IPS-NIHi7 (cell line): Measurements from ENCODE around the gene TBL1X.
"Not testable (repeated sequence)": the region's sequence is repeated elsewhere in the genome, so short reads cannot be mapped to it uniquely, and the experiment has no call there.

ENCODE experiments used
- DNase-seq: peaks from one replicate; pipeline ENCODE4 v3.0.0; 2012; ENCODE audit warnings: mixed read lengths; ENCODE audit errors: extremely low spot score

The TBL1X gene

DNA sequence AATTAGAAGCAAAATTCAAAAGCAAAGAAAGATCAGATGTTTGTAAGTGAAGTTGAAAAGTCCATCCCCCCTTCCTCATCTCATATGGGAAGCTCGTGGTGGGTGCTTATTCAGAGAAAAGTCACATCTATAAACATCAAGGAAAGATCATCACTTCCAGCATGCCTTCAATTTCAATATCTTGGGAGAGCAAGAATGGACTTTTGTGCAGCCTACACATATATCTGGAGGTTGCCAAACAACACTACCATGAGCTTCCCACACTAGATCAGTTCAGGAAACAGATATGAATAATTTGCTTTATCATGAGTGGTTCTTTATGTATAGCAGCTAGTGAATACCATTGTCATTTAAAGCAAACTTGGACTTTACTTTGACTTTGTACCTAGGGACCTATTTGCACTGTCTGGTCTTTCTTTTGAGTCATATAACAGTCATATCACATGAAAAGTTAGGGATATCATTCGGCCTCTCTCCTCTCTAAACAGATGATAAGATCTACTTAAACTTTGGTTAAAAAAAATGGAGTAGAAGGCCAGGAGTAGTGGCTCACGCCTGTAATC, 5.6 kb upstream of the TBL1X start:
- DNase-seq = no peak

- DNase-seq = no peak
These were observed 3.8 kb upstream of the TBL1X start for GRCh38 chrX:9461087-9461486.

DNA sequence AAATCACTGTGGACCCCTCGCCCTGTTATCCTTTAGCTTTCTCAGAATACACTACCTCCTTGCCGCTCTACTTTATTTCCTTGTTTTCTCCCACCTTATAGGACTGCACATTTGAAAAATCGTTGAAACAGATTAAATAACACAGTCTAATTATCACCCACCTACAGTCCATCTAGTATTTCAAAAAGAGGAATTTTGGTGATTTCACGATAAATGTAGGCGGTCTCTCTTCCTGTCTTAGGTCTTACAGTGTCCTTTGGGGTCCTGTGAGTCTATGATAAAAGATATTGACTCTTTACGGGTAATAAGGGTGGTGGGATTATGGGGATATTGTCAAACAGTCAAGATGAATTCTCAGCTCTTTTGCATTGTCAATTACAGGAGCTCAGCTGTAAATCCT, 2.4 kb upstream of the TBL1X start:
- no peak for DNase-seq

GRCh38 chrX:9465380-9466123, 694 bp downstream of the TBL1X start:
- no peak for DNase-seq

DNA sequence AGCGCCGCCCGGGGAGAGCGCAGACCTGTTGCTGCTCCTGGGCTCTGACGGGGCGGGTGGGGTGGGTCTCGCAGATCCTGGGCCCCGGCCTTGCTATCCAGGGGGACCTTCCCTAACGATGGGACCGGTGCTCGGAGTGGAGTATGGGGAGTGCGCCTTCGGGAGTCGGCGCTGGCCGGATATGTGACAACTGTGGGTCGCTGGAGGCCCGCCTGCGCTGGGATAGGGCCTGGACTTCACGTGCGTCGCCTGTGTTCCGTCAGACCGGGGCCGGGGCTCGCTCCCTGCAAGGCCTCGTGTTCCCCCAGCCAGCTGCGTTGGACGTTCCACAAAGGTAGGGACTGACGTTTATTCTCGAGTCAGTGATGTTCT, 1.3 kb downstream of the TBL1X start:
- DNase-seq = no peak

DNA sequence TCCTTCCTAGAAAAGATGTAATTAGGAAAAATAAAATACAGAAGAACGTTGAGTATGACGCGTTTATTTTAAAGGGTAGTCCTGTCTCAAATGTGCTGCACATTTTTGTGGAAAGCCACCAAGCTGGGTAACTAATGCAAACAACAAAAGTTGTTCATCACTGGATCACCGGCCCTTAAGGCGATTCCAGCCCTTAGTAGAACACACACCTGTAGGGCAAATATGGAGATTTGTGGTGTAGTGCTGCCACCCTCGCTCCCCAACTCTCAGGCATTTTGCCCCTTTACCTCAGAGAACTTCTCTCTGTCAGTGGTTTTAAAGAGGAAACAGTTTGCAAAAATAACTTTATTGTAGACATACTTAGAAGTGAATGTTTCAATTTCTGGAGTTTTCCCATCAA, 1.9 kb downstream of the TBL1X start:
- no peak for DNase-seq

- DNase-seq = no peak
These were observed 2.3 kb downstream of the TBL1X start for GRCh38 chrX:9467146-9467545.

- DNase-seq = no peak
These were observed 2.9 kb downstream of the TBL1X start for GRCh38 chrX:9467751-9468150.

DNA sequence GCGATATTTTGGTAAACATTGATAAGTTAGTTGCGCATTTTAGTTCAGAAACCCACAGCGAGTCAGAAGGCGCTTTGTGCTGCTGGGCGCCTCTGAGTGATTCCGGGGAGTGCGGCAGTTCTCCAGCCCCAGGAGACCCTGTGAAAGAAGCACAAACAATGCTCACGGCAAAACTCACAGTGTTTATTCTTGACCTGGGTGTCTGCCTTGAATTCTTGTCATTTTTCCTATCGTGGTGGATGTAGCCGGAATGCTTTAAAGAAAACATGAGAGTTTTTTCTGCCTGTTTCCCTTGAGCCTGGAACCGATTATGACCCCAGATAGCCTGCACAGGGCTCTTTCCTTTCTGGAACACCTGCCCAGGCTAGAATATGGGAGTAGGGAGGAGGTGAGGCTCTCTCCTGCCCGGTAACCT, 6.7 kb downstream of the TBL1X start:
- no peak for DNase-seq

DNA sequence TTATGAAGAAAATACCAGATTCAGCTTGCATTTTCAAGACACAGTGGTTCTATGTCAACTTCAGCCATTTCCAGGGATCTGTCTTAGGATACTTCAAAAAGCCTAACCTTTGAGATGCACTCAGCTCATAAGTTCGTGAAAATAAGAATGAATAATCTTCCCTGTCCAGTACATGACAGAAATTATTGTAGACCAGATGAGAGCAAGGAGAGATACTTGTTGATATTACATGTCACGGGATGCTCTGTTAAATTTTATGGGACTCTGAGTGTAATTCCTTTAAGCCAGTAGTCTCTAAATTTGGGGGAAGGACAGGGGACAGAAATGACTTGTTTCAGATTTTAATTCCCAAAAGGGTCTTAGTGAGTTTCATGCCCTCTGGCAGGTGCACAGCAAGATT, 8.8 kb downstream of the TBL1X start:
- no peak for DNase-seq

DNA sequence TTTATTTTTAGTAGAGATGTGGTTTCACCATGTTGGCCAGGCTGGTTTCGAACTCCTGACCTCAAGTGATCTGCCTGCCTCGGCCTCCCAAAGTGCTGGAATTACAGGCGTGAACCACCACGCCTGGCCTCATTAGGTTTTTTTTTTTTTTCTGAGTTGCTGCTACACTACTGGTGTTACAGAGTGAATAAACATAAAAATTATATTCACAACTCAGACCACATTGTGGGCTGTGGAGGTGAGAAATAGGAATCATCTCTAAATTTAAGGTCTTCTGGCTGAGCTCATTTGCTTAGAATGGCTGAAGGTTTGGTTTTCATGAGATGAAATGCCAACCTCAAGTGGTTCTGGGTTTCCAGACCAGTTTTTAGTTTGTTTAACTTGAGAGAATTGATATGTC, 10.6 kb downstream of the TBL1X start:
- DNase-seq = not testable (repeated sequence)

- no peak for DNase-seq
These were observed 11.1 kb downstream of the TBL1X start for GRCh38 chrX:9475984-9476383.

DNA sequence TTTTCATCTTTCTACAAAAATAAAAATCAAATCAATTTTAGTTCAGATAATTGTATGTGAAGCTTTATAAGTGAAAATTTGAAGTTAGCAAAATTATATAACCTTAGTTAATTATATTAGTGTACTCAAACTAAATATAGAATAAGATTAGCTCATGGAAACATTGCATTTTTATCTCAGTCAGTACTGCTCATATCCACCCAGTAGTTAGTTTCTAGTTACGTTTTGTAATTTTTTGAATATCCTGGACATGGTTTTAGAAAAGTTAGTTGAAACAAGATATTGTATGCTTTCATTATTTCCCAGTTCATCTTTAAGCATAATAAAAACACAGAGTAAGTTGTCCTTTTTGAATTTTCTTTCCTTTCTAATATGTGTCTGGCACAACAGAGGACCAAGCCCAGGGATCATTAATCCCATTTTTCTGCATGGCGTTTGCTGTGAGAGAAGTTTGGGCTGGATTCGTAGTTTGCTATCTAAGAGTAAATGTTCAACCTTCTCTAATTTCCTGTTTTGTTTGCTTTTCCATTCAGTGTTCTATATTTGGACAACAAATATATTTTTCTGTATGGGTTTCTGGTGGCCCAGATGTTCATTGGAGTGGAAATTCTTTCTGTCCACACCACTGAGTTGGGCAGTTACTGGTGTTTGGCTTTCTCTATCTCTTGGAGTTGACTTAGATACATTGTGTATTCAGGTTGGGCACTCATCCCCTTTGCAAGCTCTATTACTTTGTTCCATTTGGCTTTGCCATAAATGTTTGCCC, 12.1 kb downstream of the TBL1X start:
- no peak for DNase-seq

- no peak for DNase-seq
These were observed 17.6 kb downstream of the TBL1X start for GRCh38 chrX:9482408-9482807.

DNA sequence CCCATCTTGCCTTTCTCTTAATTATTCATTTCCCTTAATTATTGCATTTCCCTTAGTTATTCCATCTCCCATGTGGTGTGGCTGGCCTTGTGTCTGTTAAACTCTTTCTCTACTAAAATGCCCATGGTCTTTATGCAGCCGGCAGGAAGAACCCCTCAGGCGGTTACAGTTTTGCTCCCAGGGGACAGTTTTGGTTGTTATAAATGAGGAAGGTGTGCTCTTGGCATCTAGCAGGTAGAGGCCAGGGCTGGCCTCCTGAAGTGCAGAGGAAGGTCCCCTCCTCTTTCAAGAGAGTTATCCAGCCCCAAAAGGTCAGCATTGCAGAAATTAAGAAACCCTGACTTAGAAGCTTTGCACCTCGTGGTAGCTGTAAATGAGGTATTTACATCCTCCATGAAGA, 18.0 kb downstream of the TBL1X start:
- no peak for DNase-seq

- no peak for DNase-seq
These were observed 18.5 kb downstream of the TBL1X start for GRCh38 chrX:9483376-9483775.

GRCh38 chrX:9486786-9487387, 22.0 kb downstream of the TBL1X start:
- DNase-seq = no peak

DNA sequence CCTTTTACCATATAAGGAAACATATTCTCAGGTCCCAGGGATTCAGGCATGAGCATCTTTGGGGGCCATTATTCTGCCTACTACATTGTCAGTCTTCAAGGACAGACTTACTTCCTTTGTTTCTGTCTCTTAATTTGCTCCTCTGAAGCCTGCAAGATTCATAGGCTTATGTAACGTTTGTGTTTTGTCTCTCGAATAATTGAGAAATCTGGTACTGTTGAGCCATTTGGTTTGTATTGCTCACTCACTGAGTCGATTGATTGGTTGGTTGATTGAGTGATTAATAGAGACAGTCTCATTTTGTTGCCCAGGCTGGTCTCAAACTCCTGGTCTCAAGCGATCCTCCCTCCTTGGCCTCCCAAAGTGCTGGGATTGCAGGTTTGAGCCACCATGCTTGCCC, 23.7 kb downstream of the TBL1X start:
- DNase-seq = no peak

DNA sequence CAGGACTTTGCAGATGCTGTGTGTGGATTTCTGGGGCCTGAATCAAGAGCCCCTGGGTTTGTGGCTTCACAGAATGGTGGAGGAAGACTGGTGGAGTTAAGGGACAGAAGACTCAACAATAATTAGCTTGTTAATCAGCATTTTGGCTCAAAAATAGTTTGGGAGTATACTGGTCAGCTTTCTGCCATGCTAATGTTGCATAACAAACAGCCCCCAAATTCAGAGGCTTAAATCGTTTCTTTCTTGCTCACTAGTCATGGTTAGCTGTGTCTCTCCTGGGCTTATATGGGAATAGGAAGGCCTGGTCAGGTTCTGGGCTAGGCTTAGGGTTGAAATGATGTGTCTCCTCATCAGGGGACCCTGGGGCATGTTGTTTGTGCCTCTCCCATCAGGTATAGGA, 24.4 kb downstream of the TBL1X start:
- DNase-seq = no peak

DNA sequence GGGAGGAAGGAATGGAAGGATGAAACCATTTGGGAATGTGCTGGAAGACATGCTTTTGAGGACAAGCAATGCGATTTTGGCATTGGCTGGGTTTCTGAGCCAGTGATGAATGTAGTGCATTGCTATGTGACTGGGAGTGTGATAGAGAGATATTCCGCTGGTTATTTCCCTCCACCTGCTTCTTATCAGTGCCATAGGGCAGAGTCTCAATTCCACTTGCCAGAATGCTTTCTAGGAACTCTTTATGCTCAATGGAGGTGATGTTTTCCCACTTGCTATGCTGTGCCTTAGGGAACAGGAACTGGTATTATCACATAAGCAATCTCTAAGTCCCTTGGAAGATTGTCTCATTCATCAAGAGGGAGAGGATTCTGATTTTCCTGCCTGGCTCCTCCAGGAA, 28.0 kb downstream of the TBL1X start:
- DNase-seq = no peak

GRCh38 chrX:9493936-9494335, 29.1 kb downstream of the TBL1X start:
- DNase-seq = no peak

DNA sequence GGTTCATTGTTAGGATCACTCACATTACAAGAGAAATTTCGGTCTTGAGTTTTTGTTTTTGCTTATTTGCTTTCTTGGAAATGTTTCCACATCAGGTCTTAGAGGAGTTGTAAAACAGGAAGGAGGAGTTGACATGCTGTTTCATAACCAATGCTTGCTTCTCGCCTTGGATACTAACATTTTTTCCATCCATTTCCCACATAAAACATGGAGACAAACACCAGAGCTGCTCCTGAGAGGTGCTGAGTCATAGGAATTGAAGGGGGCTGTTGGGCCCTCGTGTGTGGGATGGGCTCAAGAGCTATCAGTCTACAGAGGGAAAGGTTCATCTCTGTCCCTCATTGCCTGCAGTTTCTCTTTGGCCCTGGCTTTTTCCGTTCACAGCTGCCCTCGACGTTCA, 29.9 kb downstream of the TBL1X start:
- no peak for DNase-seq

DNA sequence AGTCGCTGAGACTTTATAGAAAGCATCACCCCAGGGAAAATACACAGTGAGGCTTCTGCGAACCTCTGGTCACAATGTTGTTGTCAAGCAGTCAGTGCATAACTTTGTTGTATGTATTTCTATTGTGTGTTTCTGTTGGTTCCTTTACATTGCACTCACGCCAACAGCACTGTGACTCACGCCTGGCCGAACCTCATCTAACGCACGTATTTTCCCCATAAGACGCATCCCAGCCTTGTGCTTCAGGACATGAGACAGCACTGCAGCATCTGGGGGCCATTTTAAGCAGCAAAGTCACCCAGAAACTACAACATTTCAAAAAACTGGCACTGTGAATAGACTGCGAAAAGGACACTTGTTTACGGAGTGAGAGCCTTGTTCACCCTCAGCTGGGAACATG, 30.6 kb downstream of the TBL1X start:
- DNase-seq = no peak
